HG02642 (cell line): Measurements from ENCODE around the gene TSPAN3.

ENCODE experiments used
- ATAC-seq: cut with Tn5 transposase; IDR thresholded peaks from one replicate; pipeline ENCODE4 v1.9.1; 2021; ENCODE audit warnings: mild to moderate bottlenecking; ENCODE audit not compliant: unreplicated experiment, poor library complexity

The TSPAN3 gene

GRCh38 chr15:77012868-77013267, 58.0 kb downstream of the TSPAN3 start:
- ATAC-seq, result no peak

- ATAC-seq, result no peak
Measured at GRCh38 chr15:77012117-77012712, 58.7 kb downstream of the TSPAN3 start.

GRCh38 chr15:77010857-77011256, 60.1 kb downstream of the TSPAN3 start:
- no peak for ATAC-seq

GRCh38 chr15:77010312-77010686, 60.6 kb downstream of the TSPAN3 start:
- ATAC-seq, result no peak

- ATAC-seq, result no peak
Measured at GRCh38 chr15:77009646-77010311, 61.1 kb downstream of the TSPAN3 start.

GRCh38 chr15:77009176-77009575, 61.7 kb downstream of the TSPAN3 start:
- ATAC-seq, result no peak

- ATAC-seq, result no peak
Measured at GRCh38 chr15:77004189-77004588, 66.7 kb downstream of the TSPAN3 start.

- ATAC-seq, result peak; percentile 79
Measured at GRCh38 chr15:77002954-77003912, 67.7 kb downstream of the TSPAN3 start.

GRCh38 chr15:77002436-77002835, 68.5 kb downstream of the TSPAN3 start:
- no peak for ATAC-seq

GRCh38 chr15:77001966-77002365, 68.9 kb downstream of the TSPAN3 start:
- no peak for ATAC-seq

GRCh38 chr15:77001351-77001750, 69.6 kb downstream of the TSPAN3 start:
- no peak for ATAC-seq

- ATAC-seq, result no peak
Measured at GRCh38 chr15:76999996-77000395, 70.9 kb downstream of the TSPAN3 start.

- ATAC-seq, result no peak
Measured at GRCh38 chr15:76998663-76999285, 72.1 kb downstream of the TSPAN3 start.

GRCh38 chr15:76996526-76997401, 74.1 kb downstream of the TSPAN3 start:
- no peak for ATAC-seq

- no peak for ATAC-seq
Measured at GRCh38 chr15:76996076-76996525, 74.8 kb downstream of the TSPAN3 start.

- peak; percentile 57 for ATAC-seq
Measured at GRCh38 chr15:76994971-76995945, 75.7 kb downstream of the TSPAN3 start, which contains the start of gene PSTPIP1. PSTPIP1 (plus strand) TSS chr15:76995126; CDS start chr15:76995574, 448 bp downstream.

- ATAC-seq, result no peak
Measured at GRCh38 chr15:76994496-76994895, 76.4 kb downstream of the TSPAN3 start.

- no peak for ATAC-seq
Measured at GRCh38 chr15:76994001-76994400, 76.9 kb downstream of the TSPAN3 start.
